GM21390 (cell line): Measurements from ENCODE around the gene ZXDC.

Experiments
- ATAC-seq: cut with Tn5 transposase; IDR thresholded peaks from one replicate; pipeline ENCODE4 v1.9.1; 2021; ENCODE audit not compliant: unreplicated experiment

Gene ZXDC

GRCh38 chr3:126399756-126400155, 75.9 kb downstream of the ZXDC start:
- no peak for ATAC-seq

GRCh38 chr3:126399351-126399735, 76.3 kb downstream of the ZXDC start:
- peak; percentile 70 for ATAC-seq

GRCh38 chr3:126398423-126399350, 77.0 kb downstream of the ZXDC start:
- ATAC-seq = no peak

- ATAC-seq = no peak
These were observed 77.9 kb downstream of the ZXDC start for GRCh38 chr3:126397610-126398422.

GRCh38 chr3:126396536-126396935, 79.2 kb downstream of the ZXDC start:
- no peak for ATAC-seq

- ATAC-seq = no peak
These were observed 79.7 kb downstream of the ZXDC start for GRCh38 chr3:126395846-126396513.

- ATAC-seq = no peak
These were observed 80.7 kb downstream of the ZXDC start for GRCh38 chr3:126394977-126395321.

GRCh38 chr3:126394179-126394976, 81.3 kb downstream of the ZXDC start, which contains the start of gene CFAP100:
Gene CFAP100, plus strand, starts transcription at chr3:126394909. Its CDS starts 1,092 bp downstream, at chr3:126396001.
- no peak for ATAC-seq

GRCh38 chr3:126393563-126393962, 82.1 kb downstream of the ZXDC start:
- no peak for ATAC-seq

GRCh38 chr3:126392246-126392645, 83.4 kb downstream of the ZXDC start:
- no peak for ATAC-seq

GRCh38 chr3:126391631-126392030, 84.1 kb downstream of the ZXDC start:
- no peak for ATAC-seq

- ATAC-seq = no peak
These were observed 84.9 kb downstream of the ZXDC start for GRCh38 chr3:126390751-126391150.

- no peak for ATAC-seq
These were observed 85.5 kb downstream of the ZXDC start for GRCh38 chr3:126390201-126390600.

- no peak for ATAC-seq
These were observed 85.9 kb downstream of the ZXDC start for GRCh38 chr3:126389794-126390146.

GRCh38 chr3:126389112-126389793, 86.4 kb downstream of the ZXDC start:
- peak; percentile 58 for ATAC-seq
